Trophoblast cell (in vitro differentiated cells and primary cell): ENCODE data around the gene LRRC8D.
A peak's percentile ranks its signal among the peaks of the same experiment; 100 is the strongest.

Experiments
- DNase-seq, 2 donors: peaks; one replicate each; pipeline ENCODE4 v3.0.0-alpha.2; 2016
- H2AFZ ChIP-seq: 2 replicates; pipeline ENCODE4 v1.6.1; 2013; ENCODE audit warnings: low read length, moderate library complexity, mild to moderate bottlenecking; ENCODE audit not compliant: insufficient read depth, poor library complexity
- H2AK5ac ChIP-seq: 2 replicates; pipeline ENCODE4 v1.6.1; 2013; ENCODE audit warnings: mild to moderate bottlenecking, low read length
- H2BK120ac ChIP-seq: 2 replicates; pipeline ENCODE4 v1.6.1; 2013; ENCODE audit warnings: low read length, mild to moderate bottlenecking, moderate library complexity; ENCODE audit not compliant: insufficient read depth, poor library complexity
- H2BK12ac ChIP-seq: 2 replicates; pipeline ENCODE4 v1.6.1; 2013; ENCODE audit warnings: mild to moderate bottlenecking, low read length, moderate library complexity
- H2BK5ac ChIP-seq: 2 replicates; pipeline ENCODE4 v1.6.1; 2013; ENCODE audit warnings: low read length, low read depth, moderate library complexity, mild to moderate bottlenecking; ENCODE audit not compliant: poor library complexity
- H3K14ac ChIP-seq: 2 replicates; pipeline ENCODE4 v1.6.1; 2013; ENCODE audit warnings: mild to moderate bottlenecking, low read length
- H3K18ac ChIP-seq: 2 replicates; pipeline ENCODE4 v1.6.1; 2013; ENCODE audit warnings: mild to moderate bottlenecking, low read length
- H3K23ac ChIP-seq: 2 replicates; pipeline ENCODE4 v1.6.1; 2013; ENCODE audit warnings: low read length
- H3K27ac ChIP-seq: 2 replicates; pipeline ENCODE4 v1.5.1; 2013; ENCODE audit warnings: low read depth, mild to moderate bottlenecking, inconsistent platforms, low read length, moderate library complexity
- H3K27me3 ChIP-seq: 2 replicates; pipeline ENCODE4 v1.6.1; 2013; ENCODE audit warnings: inconsistent platforms, mild to moderate bottlenecking, low read length, moderate library complexity; ENCODE audit not compliant: insufficient read depth
- H3K36me3 ChIP-seq, 2 experiments: 1 replicate in 1 of 2; 2 replicates in 1 of 2; pipeline ENCODE4 v1.6.1; 2013; ENCODE audit warnings: low read length in 2 of 2, mild to moderate bottlenecking in 2 of 2, moderate library complexity in 1 of 2; ENCODE audit not compliant: insufficient read depth in 2 of 2, control insufficient read depth in 1 of 2
- H3K4ac ChIP-seq: 2 replicates; pipeline ENCODE4 v1.6.1; 2013; ENCODE audit warnings: low read depth, mild to moderate bottlenecking, low read length, moderate library complexity
- H3K4me1 ChIP-seq, 2 experiments: 1 replicate in 1 of 2; 2 replicates in 1 of 2; pipeline ENCODE4 v1.6.1; 2013; ENCODE audit warnings: low read length in 2 of 2, mild to moderate bottlenecking in 2 of 2, moderate library complexity in 1 of 2; ENCODE audit not compliant: insufficient read depth in 2 of 2, control insufficient read depth in 1 of 2
- H3K4me2 ChIP-seq: 2 replicates; pipeline ENCODE4 v1.6.1; 2013; ENCODE audit warnings: inconsistent platforms, mild to moderate bottlenecking, low read length, moderate library complexity
- H3K4me3 ChIP-seq: 2 replicates; pipeline ENCODE4 v1.5.1; 2013; ENCODE audit warnings: mild to moderate bottlenecking, low read depth, low read length, inconsistent platforms
- H3K79me1 ChIP-seq: one replicate; pipeline ENCODE4 v1.6.1; 2013; ENCODE audit warnings: low read length
- H3K79me2 ChIP-seq: 2 replicates; pipeline ENCODE4 v1.6.1; 2013; ENCODE audit warnings: low read length, mild to moderate bottlenecking; ENCODE audit not compliant: control insufficient read depth, insufficient read depth, poor library complexity
- H3K9ac ChIP-seq: 2 replicates; pipeline ENCODE4 v1.6.1; 2013; ENCODE audit warnings: mild to moderate bottlenecking, low read length
- H3K9me3 ChIP-seq: 2 replicates; pipeline ENCODE4 v1.6.1; 2013; ENCODE audit warnings: low read depth, mild to moderate bottlenecking, control low read depth, inconsistent platforms, low read length; ENCODE audit not compliant: insufficient read depth
- H4K12ac ChIP-seq: 2 replicates; pipeline ENCODE4 v1.6.1; 2013; ENCODE audit warnings: low read depth, mild to moderate bottlenecking, low read length, moderate library complexity
- H4K8ac ChIP-seq: 2 replicates; pipeline ENCODE4 v1.6.1; 2013; ENCODE audit warnings: low read depth, mild to moderate bottlenecking, low read length, moderate library complexity
- H4K91ac ChIP-seq: one replicate; pipeline ENCODE4 v1.6.1; 2013; ENCODE audit warnings: low read depth, mild to moderate bottlenecking, low read length, moderate library complexity
- WGBS: extraction: QIAGEN DNeasy Blood & Tissue Kit; methylation state at CpG from one replicate; pipeline ENCODE4 v1.1.7; 2013; ENCODE audit warnings: missing lambda C conversion rate; ENCODE audit not compliant: insufficient read length, insufficient coverage; ENCODE audit errors: extremely low coverage; 5-methylcytosine and 5-hydroxymethylcytosine counted together

Gene LRRC8D

DNA sequence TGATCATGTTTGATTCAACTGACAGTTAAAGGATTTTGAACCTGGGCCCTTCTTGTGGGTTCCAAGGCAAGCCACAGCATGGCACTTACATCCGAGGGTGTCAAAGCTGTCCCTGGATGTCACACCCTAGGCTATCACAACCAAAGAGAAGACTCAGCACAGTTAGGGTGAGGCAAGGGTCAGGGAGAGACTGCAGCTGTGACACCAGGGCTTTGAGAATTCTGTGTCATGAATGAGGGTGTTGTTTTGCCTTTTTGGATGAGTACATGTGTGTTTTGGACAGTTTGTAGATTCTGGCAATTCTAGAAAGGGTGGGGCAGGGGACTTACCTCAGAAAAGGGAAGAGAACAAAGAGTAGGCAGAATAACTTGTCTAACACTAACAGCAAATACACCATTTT is 136.3 kb downstream of the LRRC8D start:
- Histone ChIP-seq H3K79me1 (peaks cover 12% of the 10 kb centered on the region), H4K12ac (no peak overlapping the region), H2BK5ac (no peak overlapping the region), H3K4ac (no peak overlapping the region), H2AK5ac (no peak overlapping the region), H2AFZ (no peak overlapping the region), H3K4me3 (no peak overlapping the region), H3K9me3 (no peaks in the 10 kb centered on the region), H3K27me3 (no peaks in the 10 kb centered on the region), H4K8ac (no peak overlapping the region), H4K91ac (peak overlapping the region; percentile 38), H3K4me2 (no peak overlapping the region), H3K36me3 (no peaks in the 10 kb centered on the region), H3K23ac (no peak overlapping the region), H2BK12ac (peak overlapping the region; percentile 37), H3K14ac (no peak overlapping the region), H3K27ac (no peak overlapping the region), H3K9ac (no peak overlapping the region), H3K79me2 (peaks cover 2% of the 10 kb centered on the region), H3K18ac (no peak overlapping the region), H3K4me1 (peaks cover 10 to 20% of the 10 kb centered on the region in 2 experiments), H2BK120ac (no peak overlapping the region)
- no peak for DNase-seq
- WGBS, result no CpG with 5 or more reads among the region's 1 CpG

DNA sequence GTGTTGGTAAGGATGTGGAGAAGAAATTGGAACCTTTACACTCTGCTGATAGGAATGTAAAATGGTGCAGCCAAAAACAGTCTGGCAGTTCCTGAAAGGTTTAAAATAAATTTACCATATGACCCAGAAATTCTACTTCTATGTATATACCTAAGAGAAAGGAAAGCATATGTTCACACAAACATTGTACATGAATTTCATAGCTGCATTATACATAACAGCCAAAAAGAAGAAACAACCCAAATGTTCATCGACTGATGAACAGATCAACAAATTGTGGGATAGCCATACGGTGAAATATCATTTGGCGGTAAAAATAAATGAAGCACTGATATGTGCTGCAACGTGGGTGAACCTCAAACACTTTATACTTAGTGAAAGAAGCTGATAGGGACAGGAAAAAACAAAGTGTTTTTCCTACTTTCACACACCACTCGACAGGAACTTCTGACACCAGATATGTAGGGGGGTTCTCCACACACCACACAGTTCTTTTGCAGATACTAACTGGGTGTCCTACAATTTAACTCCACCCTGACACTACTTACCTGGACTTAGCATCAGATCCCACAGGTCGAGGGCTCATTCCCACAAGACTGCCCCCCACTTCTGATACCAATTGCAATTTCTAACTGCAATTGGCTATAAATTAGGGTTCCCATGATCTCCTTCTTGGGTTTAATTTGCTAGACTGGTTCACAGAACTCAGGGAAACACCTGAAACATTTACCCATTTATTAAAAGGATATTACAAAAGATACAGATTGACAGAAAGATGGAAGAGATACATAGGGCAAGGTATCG is 138.2 kb downstream of the LRRC8D start:
- H4K8ac ChIP-seq, result no peak overlapping the region
- H2BK120ac ChIP-seq, result no peak overlapping the region
- H2AK5ac ChIP-seq, result no peak overlapping the region
- H3K4ac ChIP-seq, result no peak overlapping the region
- peaks cover 6% of the 10 kb centered on the region for H3K79me1 ChIP-seq
- H3K9me3 ChIP-seq, result no peaks in the 10 kb centered on the region
- H3K4me2 ChIP-seq, result no peak overlapping the region
- no peak overlapping the region for H3K27ac ChIP-seq
- no peaks in the 10 kb centered on the region for H3K36me3 ChIP-seq
- no peak for DNase-seq
- H3K23ac ChIP-seq, result no peak overlapping the region
- no peaks in the 10 kb centered on the region for H3K27me3 ChIP-seq
- no CpG with 5 or more reads among the region's 7 CpGs for WGBS
- no peak overlapping the region for H2BK5ac ChIP-seq
- no peak overlapping the region for H2BK12ac ChIP-seq
- H3K18ac ChIP-seq, result no peak overlapping the region
- H3K9ac ChIP-seq, result no peak overlapping the region
- H3K14ac ChIP-seq, result no peak overlapping the region
- no peak overlapping the region for H3K4me3 ChIP-seq
- H4K91ac ChIP-seq, result no peak overlapping the region
- H3K4me1 ChIP-seq, result peaks cover 7 to 17% of the 10 kb centered on the region in 2 experiments
- H4K12ac ChIP-seq, result no peak overlapping the region
- H3K79me2 ChIP-seq, result no peaks in the 10 kb centered on the region
- H2AFZ ChIP-seq, result no peak overlapping the region

DNA sequence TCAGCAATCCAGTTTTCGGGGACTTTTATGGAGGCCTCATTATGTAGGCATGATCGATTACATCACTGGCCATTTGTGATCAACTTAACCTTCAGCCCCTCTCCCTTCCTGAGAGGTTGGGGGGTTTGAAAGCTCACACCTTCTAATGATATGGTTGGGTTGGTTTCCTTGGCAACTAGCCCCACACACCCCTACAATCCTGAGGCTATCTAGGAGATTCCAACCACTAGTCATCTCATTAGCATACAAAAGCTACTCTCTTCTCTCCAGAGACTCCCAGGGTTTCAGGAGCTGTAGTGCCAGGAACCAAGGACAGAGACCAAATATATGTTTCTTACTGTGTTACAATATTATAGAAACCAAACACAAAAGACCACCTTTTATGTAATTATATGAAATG is 138.9 kb downstream of the LRRC8D start:
- Histone ChIP-seq H2BK120ac (no peak overlapping the region), H3K4ac (no peak overlapping the region), H2BK5ac (no peak overlapping the region), H3K4me2 (no peak overlapping the region), H3K18ac (no peak overlapping the region), H2BK12ac (no peak overlapping the region), H3K4me3 (no peak overlapping the region), H3K23ac (no peak overlapping the region), H4K12ac (no peak overlapping the region), H3K36me3 (no peaks in the 10 kb centered on the region), H2AK5ac (no peak overlapping the region), H3K79me1 (peaks cover 4% of the 10 kb centered on the region), H3K9me3 (no peaks in the 10 kb centered on the region), H3K27ac (no peak overlapping the region), H2AFZ (no peak overlapping the region), H3K27me3 (no peaks in the 10 kb centered on the region), H4K91ac (no peak overlapping the region), H4K8ac (no peak overlapping the region), H3K4me1 (peaks cover 6 to 15% of the 10 kb centered on the region in 2 experiments), H3K79me2 (no peaks in the 10 kb centered on the region), H3K14ac (no peak overlapping the region), H3K9ac (no peak overlapping the region)
- WGBS, result no CpG with 5 or more reads among the region's 2 CpGs
- no peak for DNase-seq

DNA sequence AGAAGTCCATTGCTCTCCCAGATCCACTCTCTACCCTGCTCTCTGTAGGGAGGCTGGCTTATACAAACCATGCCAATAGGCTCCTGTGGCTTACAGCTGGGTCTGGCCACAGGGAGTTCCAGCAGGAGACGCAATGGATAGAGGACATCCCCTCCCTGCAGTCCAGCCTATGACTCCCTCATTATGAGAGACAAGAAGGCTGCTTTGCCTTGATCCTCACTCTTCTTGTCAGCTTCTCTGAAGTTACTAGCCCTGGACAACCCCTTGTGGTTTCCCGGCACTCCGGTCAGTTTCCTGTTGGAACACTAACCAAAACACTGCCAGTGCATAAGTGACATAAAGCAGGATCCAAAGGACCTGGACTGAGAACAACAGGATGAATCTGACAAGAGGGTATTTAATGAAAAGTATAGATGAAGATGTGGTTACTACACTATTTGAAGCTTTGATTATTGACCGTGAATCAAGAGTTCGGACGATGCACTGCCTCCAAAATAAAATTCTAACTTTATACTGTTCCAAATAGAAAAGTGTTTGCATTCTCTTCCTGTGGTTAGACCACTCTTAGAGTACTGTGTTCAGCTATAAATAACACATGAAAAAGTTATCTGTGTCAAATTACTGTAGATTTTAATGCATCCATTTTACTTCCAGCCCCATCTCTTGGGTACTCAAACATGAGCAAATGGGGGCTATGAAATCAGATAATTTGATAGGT is 141.4 kb downstream of the LRRC8D start:
- no peak overlapping the region for H3K4me2 ChIP-seq
- H3K9ac ChIP-seq, result no peak overlapping the region
- H3K27me3 ChIP-seq, result no peaks in the 10 kb centered on the region
- no peak for DNase-seq
- H3K4ac ChIP-seq, result no peak overlapping the region
- no peaks in the 10 kb centered on the region for H3K79me1 ChIP-seq
- H3K4me3 ChIP-seq, result no peak overlapping the region
- no peak overlapping the region for H2AK5ac ChIP-seq
- no CpG with 5 or more reads among the region's 6 CpGs for WGBS
- H3K79me2 ChIP-seq, result no peaks in the 10 kb centered on the region
- H4K91ac ChIP-seq, result no peak overlapping the region
- no peak overlapping the region for H2BK12ac ChIP-seq
- H4K8ac ChIP-seq, result no peak overlapping the region
- no peak overlapping the region for H3K27ac ChIP-seq
- no peak overlapping the region for H2AFZ ChIP-seq
- H3K18ac ChIP-seq, result no peak overlapping the region
- H3K23ac ChIP-seq, result no peak overlapping the region
- no peaks in the 10 kb centered on the region for H3K36me3 ChIP-seq
- H2BK120ac ChIP-seq, result no peak overlapping the region
- no peak overlapping the region for H2BK5ac ChIP-seq
- H4K12ac ChIP-seq, result no peak overlapping the region
- H3K9me3 ChIP-seq, result no peaks in the 10 kb centered on the region
- H3K4me1 ChIP-seq, result peaks cover 0 to 5% of the 10 kb centered on the region in 2 experiments
- H3K14ac ChIP-seq, result no peak overlapping the region
